ENCODE results near the gene PTPN12. TPM values are rescaled to one million over a fixed set of nuclear protein-coding genes. Genes with fewer than 3 reads are reported as not detected.
A peak's percentile ranks its signal among the peaks of the same experiment; 100 is the strongest.

The PTPN12 gene
- total and polyA plus RNA-seq, 2 of the 4 experiments (the other 2 are of a cell fraction), result 24.7 to 31.0 TPM

DNA sequence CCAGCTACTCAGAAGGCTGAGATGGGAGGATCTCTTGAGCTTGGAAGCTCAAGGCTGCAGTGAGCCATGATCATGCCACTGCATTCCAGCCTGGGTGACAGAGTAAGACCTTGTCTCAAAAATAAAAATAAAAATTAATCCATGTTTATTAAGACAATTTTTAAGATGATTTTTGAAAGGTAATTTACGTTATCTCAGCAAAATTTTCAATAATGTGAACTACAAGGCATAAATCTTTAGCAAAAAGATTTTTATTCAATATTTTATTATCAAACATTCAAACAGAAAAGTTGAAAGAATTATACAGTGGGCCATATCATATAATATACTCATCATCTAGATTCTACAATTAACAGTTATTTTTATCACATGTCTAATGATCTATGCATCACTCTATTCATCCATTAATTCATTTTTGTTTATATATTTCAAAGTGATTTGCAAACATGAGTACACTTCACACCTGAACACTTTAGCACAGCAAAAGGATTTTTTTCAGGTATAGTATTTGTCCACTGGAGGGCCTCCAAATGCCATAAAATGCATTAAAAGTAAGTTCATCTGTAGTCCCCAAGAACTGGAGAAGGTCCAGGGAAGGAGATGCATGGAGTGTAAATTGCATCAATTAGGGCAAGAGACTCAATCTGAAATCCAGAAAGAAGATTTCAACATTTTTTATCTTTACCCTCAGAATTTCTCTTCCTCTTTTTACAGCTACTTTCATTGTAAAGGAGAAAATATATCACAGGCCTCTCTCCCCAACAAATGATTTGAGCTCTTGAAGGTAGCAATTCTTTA is 120.5 kb downstream of the PTPN12 start:
- Histone ChIP-seq H3K27ac (ENCODE audit: insufficient read depth, low read length) (no peak overlapping the region), H3K14ac (replicated peaks; ENCODE audit: low read depth, low read length) (no peak overlapping the region), H2BK5ac (ENCODE audit: low read depth, low read length, poor library complexity, severe bottlenecking) (no peak overlapping the region), H4K8ac (ENCODE audit: low read depth in 2 of 2, low read length in 2 of 2) (no peak overlapping the region), H3K79me1 (ENCODE audit: low read depth in 1 of 2, low read length in 2 of 2) (peaks cover 4 to 26% of the 10 kb centered on the region in 2 experiments; a peak in 3 of 4 replicates), H4K91ac (ENCODE audit: insufficient read depth, low read depth, low read length) (no peak overlapping the region), H2BK20ac (ENCODE audit: low read depth, low read length) (no peak overlapping the region), H3K4ac (ENCODE audit: low read depth, low read length) (no peak overlapping the region), H3K9me1 (ENCODE audit: insufficient read depth, low read length) (no peaks in the 10 kb centered on the region), H2BK15ac (ENCODE audit: low read depth, low read length) (no peak overlapping the region), H3K9me3 (ENCODE audit: control insufficient read depth, insufficient read depth, low read length) (no peaks in the 10 kb centered on the region), H3K4me1 (ENCODE audit: control insufficient read depth, insufficient read depth, low read length) (peaks cover 1% of the 10 kb centered on the region; the same call in 1 of the 2 replicates), H3K18ac (ENCODE audit: low read depth, low read length) (no peak overlapping the region), H3K4me2 (ENCODE audit: low read depth, low read length) (no peak overlapping the region), H3K4me3 (ENCODE audit: insufficient read depth, low read depth, low read length) (no peak overlapping the region), H3K9ac (ENCODE audit: low read depth, low read length) (no peak overlapping the region), H3K23ac (ENCODE audit: low read depth, low read length) (no peak overlapping the region), H3K36me3 (ENCODE audit: control insufficient read depth, insufficient read depth, low read length) (peaks cover 33% of the 10 kb centered on the region), H2BK120ac (ENCODE audit: low read depth, low read length) (no peak overlapping the region), H2AK5ac (ENCODE audit: low read depth, low read length) (no peak overlapping the region), H4K20me1 (ENCODE audit: insufficient read depth, low read length) (peaks cover 4% of the 10 kb centered on the region; the same call in 1 of the 2 replicates), H2AK9ac (replicated peaks; ENCODE audit: low read depth, low read length, poor library complexity) (no peak overlapping the region), H3K56ac (ENCODE audit: extremely low read depth, insufficient read depth, low read length) (no peak overlapping the region), H2AFZ (replicated peaks; ENCODE audit: low read length, poor library complexity) (no peak overlapping the region), H3K27me3 (ENCODE audit: control insufficient read depth, insufficient read depth, low read length) (no peaks in the 10 kb centered on the region), H4K5ac (ENCODE audit: low read depth, low read length) (no peak overlapping the region)
- no TSS peak for BruUV-seq (replicated peaks)
- CTCF ChIA-PET, result interaction anchor here (1.0 to 1.7 kb wide), 4 partner anchors 7 to 102 kb away, joined by 3 to 5 read pairs (median 4); no protein-coding TSS in a partner anchor
- in situ Hi-C loops (cut with MboI; ENCODE audit: low sequenced_read_pairs) (loop anchor here (5.0 to 25.0 kb wide), 2 partner anchors 95 to 280 kb away; no protein-coding TSS in a partner anchor), intact Hi-C loops (cut with micrococcal nuclease) (loop anchor here (1.0 to 5.0 kb wide), 3 partner anchors 102 to 360 kb away; no protein-coding TSS in a partner anchor), dilution Hi-C loops (cut with HindIII; ENCODE audit: low sequenced_read_pairs, unreplicated experiment) (no loop called here)
- ATAC-seq (ENCODE audit: low read depth), result peak; percentile 71
- peak; percentile 43 for DNase-seq
- no CpG with 5 or more reads among the region's 1 CpG for WGBS, 2 experiments (ENCODE audit: extremely low coverage in 2 of 2, insufficient read length in 1 of 2)
- TF ChIP-seq SMC3 (IDR thresholded peaks at IDR 0.05; ENCODE audit: low read depth, low read length) (peak; percentile 67), CTCF (conservative IDR thresholded peaks at IDR 0.05; ENCODE audit: low read depth, low read length) (peak; percentile 60), RFX5 (IDR thresholded peaks at IDR 0.05; ENCODE audit: low read depth, low read length) (no peak), RAD21 (IDR thresholded peaks at IDR 0.05; ENCODE audit: low read length) (peak; percentile 67), RCOR1 (IDR thresholded peaks at IDR 0.05; ENCODE audit: insufficient replicate concordance, low read length) (no peak), MXI1 (IDR thresholded peaks at IDR 0.05; ENCODE audit: borderline replicate concordance, low read depth, low read length) (no peak)
- TF ChIP-seq, protein P1, sequence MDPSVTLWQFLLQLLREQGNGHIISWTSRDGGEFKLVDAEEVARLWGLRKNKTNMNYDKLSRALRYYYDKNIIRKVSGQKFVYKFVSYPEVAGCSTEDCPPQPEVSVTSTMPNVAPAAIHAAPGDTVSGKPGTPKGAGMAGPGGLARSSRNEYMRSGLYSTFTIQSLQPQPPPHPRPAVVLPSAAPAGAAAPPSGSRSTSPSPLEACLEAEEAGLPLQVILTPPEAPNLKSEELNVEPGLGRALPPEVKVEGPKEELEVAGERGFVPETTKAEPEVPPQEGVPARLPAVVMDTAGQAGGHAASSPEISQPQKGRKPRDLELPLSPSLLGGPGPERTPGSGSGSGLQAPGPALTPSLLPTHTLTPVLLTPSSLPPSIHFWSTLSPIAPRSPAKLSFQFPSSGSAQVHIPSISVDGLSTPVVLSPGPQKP (IDR thresholded peaks at IDR 0.05; ENCODE audit: borderline replicate concordance, low read depth, low read length), result no peak
- POLR2A ChIA-PET (ENCODE audit: unreplicated experiment), result no interaction called here

Data from IMR-90 (cell line).